ENCODE results near the gene ANKRD24.
"Not testable (repeated sequence)": the region's sequence is repeated elsewhere in the genome, so short reads cannot be mapped to it uniquely, and the experiment has no call there.

Gene ANKRD24

GRCh38 chr19:4267101-4267900 is 84.8 kb downstream of the ANKRD24 start:
- in situ Hi-C loops (cut with MboI; ENCODE audit: low sequenced_read_pairs), result no loop called here

- in situ Hi-C loops (cut with MboI; ENCODE audit: low sequenced_read_pairs), result no loop called here
Observed at GRCh38 chr19:4267901-4268815, 85.7 kb downstream of the ANKRD24 start.

GRCh38 chr19:4268816-4269430 is 86.4 kb downstream of the ANKRD24 start:
- in situ Hi-C loops (cut with MboI; ENCODE audit: low sequenced_read_pairs), result no loop called here

GRCh38 chr19:4272894-4273293 is 90.4 kb downstream of the ANKRD24 start:
- in situ Hi-C loops (cut with MboI; ENCODE audit: low sequenced_read_pairs), result no loop called here

GRCh38 chr19:4274321-4274686 is 91.8 kb downstream of the ANKRD24 start:
- in situ Hi-C loops (cut with MboI; ENCODE audit: low sequenced_read_pairs), result not testable (repeated sequence)
